Suppressor macrophage treated with lipopolysaccharide for 4 hours (primary cell): ENCODE measurements around the gene MOB3A.

Source experiments
- DNase-seq: peaks from one replicate; pipeline ENCODE4 v3.0.0-alpha.2; 2020

The MOB3A gene

DNA sequence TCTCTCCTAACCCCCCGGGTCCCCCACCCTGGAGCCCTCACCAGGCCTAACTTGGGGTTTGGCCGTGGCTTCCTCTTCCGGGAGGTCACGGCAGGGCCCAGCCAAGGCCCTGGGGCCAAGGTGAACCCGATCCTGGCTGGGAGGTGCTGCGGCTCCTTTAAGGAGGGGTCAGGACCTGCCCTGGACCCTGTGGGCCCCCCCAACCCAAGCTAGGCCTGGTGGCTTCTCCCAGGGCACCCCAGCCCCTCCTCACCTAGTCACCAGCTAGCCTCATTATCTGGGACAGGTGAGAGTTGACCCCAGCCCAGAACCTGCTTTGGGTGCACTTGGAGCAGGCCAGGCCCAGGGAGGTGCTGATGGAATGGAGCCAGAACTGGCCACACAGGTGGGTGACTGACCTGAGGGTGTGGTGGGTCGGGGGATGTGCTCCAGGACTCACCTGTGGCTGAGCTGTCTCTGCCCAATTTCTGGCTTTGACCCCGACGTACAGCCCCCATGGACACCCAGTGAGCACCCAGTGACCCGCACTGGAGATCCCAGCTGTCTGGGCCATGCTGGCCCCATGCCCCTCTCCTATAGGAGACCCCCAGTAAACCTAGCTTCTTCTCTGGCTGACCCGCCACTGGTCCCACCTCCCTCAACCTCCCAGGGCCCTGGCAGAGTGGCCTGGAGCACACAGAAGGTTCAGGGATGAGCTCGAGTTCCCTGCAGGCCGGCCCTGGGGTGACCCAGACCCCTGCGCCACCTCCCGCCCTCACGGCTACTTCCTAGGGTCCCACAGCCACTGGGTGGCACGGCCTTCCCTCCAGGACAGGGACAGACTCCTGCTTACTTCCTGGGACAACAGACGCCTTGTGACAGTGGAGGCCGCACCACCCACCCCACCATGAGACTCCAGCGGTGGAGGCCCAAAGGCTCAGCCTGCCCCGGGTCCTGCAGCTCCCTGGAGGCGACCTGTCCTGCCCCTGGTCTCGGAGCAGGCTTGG is 38.3 kb downstream of the MOB3A start:
- no peak for DNase-seq

DNA sequence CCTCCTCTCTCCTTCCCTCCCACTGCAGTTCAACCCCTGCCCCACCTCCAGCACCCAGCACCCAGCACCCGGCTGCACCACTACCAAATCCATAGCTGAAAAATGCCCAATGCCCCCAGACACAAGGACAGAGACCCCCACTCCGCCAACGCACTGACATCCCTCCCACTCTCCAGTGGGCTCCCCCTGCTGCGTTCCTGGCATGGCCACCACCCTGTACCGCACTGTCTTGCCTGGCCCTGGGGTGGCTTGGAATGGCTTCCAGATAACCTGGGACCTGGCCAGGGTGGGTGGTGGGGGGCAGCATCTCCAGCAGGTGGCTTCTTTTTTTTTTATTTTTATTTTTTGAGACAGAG is 39.3 kb downstream of the MOB3A start:
- no peak for DNase-seq

DNA sequence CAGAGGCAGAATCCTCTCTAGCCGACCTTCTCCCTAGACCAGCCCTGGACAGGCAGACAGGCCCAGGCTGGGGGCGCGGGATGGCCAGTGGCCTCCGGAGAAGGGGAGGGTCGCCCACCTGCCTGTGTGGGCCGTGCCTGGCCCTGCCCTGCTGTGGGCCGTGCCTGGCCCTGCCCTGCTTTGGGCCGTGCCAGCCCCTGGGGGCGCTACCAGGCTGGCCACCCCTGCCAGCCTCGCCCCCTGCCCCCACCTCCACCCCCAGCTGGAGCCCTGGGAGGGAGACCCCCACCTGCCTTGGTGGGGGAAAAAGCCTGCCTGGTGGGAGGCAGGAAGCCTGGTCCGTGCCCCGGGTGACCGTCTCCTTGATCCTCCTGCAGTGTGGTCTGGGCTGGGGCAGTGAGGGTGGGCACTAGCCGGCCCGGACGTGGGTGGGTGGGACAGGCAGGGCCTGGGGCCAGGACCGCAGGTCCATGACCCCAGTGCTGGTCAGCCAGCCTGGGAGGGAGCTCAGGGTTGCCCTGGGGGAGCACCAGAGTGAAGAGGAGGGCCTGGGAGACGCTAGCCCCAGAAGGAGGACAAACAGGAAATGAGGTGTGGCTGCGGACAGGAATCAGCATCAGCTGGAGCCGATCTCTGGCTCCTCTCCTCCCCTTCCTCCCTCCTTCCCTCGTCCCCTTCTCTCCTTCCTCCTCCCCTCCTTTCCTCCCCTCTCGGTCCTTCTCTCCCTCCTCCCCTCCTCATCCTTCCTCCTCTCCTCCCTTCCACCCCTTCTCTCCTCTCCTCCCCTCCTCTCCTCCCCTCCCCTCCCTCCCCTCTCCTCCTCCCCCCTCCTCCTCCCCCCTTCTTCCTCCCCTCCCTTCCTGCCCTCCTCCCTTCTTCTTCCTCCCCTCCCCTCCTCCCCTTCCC is 39.9 kb downstream of the MOB3A start:
- DNase-seq: no peak

DNA sequence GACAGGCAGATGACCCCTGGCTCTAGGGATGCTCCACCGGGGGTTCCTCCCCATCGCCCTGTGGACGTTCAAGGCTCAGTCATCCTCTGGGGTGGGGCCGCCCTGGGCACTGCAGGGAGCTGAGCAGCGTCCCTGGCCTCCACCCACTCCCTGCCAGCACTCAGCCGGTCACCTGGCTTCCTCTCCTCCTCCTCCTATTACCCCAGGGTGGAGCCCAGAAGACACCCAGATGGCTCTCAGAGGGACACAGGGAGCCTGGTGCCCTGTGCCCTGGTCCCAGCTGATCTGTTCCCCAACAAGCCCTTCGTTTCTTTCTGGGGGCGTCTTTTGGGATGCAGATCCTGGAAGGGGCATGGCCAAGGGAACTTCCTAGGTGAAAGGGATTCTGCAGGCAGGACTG is 41.4 kb downstream of the MOB3A start:
- no peak for DNase-seq

DNA sequence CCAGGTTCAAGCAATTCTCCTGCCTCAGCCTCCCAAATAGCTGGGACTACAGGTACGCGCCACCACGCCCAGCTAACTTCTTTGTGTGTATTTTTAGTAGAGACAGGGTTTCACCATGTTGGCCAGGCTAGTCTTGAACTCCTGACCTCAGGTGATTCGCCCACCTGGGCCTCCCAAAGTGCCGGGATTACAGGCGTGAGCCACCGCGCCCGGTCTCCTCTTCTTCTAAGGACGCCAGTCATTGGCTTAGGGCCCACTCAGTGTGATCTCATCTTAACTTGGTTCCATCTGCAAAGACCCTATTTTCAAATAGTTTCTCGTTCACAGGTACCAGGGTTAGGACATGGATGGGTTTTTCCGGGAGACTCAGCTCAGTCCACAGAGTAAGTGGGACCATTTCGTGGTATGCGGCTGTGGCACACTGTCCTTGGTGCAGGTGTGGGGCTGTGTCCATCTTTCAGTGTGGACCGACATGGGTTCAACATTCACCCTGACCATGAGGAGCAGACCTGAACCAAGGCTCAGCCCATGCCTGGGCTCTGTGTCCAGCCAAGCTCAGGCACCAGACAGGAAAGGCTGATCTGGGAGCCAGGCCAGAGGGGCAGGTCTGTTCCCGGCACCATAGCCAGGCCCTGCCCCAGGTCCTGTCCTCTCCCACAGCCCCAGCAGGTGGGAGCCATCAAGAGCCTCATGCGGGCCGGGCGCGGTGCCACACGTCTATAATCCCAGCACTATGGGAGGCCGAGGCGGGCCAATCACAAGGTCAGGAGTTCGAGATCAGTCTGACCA is 42.3 kb downstream of the MOB3A start:
- no peak for DNase-seq

DNA sequence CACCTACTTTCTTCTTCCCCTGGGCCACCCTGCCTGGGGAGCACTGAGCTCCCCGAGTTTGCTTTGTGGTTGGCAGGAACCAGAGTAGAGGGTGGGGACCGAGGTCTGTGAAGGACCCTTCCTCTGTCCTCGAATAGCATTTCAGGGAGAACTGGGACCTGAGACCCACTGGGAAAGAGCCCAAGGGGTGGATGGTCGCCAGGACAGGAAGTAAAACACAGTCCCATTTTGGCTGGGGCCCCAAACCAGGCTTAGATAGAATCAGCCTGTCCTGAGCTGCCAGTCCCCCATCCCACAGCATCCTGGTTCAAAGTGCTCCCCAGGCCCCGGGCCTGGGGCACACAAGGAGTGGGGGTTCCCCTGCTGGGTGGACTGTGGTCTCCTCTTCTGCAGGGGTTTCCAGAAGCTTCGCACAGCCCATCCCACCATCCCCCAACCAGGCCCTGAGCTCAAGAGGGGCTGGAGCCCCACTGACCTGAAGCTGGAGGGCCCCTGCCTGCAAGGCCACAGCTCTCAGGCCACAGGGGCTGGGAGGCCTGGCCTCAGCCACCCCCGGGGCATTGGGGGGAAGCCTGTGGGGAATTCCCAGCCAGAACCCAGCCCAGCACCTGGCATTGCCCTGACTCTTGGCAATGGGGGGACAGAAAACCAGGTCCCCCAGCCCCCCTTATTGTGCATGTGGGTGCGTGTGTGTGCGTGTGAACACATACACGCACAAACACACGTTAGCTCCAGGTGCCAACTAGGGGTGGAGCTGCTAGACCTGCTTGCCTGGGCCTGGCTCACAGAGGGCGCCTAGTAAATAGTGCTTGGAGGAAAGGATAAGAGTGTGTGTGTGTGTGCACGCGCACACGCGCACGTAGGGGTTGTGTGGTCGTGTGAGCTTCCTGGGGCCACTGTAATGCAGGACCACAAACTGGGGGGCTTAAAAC is 44.1 kb downstream of the MOB3A start:
- DNase-seq: no peak

DNA sequence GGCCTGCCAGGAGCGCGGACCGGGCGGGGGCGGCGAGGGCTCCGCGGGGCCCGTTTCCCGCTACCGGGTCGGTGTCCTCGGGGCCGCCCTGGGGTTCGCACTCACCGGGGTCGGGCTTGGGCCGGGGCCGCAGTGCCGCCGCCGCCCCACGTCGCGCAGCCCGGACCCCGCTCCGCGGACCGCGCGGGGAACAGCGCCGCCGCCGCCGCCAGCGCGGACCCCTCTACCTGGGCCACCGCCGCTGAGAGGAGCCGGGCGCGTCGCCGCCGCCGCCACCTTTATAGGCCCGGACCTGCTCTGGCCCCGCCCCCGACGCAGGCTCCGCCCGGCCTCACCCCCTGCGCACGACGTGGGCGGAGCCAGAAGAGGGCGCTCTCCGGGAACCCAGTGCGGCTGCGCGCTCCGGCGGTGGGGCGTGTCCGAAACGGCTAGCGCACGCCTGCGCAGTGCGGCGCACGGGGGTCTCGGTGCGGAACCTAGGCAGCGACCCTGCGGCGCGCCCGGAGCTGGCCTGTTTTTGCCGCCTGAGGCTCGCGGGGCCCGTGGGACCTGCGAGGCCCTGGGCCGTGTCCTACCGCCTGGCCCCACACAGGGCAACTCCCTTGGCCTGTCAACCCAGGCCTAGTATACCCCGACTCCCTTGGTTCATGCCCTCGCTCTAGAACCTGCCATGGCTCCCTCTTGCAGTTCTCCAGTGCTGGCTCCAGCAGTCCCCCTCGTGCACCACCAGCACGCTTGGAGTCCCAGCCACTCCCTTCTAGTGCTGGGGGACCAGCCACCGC is 44.9 kb downstream of the MOB3A start, which contains the start of gene MKNK2:
Gene MKNK2, minus strand, starts transcription at position 254 of the 782 bp plus-strand sequence. CDS start 393 bp downstream, outside the sequence.
- DNase-seq: peak; percentile 98

DNA sequence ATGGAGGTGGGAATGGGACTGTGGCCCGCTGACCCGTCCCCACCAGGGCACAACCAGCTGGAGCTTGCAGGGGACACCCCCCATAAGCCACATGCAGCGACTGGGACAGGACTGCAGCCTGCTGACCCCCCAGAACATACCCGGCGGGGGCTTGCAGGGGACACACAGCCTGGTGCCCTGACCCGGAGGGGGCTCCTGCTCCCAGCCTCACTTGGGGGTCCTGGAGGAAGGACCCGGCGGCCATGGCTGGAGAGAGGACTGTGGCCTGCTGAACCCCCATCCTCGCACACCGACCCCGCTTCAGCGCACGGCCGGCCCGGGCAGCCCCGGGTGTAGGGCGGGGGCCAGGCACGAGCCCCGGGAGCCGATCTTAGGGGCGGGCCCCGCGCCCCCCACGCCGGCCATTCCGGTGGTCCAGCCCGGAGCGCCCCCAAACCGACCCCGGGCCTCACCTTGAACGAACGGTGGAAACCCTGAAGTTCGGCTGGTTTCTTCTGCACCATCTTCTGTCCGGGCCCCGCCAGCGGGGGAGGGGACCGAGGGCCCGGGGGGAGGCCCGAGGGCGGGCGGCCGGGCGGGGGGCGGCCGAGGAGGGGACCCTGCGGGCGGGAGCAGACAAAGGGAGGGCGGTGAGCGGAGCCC is 45.7 kb downstream of the MOB3A start:
- no peak for DNase-seq

DNA sequence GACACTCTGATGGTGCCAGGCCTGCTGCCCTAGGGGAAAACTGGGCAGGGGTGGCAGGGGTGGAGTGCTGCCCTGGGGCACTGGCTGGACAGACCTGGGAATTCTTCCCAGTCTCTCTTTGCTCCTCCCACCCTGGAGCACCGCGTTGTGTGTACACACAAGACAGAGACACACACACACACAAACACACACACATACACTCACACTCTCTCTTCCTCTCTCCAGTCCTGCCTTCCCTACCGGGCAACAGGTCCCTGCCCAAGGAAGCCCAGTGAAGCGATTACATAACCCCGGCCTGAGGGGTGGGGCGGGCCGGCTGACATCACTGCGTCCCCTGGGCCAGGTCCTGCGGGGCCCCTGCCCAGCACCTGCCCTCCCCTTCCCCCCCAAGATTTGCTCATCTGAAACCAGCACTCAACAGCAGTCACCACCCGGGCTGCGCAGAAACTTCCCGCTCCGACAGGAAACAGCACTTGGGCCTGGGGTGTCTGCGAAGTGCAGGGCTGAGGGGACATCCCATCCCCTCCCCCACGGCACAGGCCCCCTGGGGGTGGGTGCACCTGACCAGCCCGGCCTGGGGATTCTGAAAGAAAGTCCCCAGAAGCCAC is 46.3 kb downstream of the MOB3A start:
- peak; percentile 66 for DNase-seq

DNA sequence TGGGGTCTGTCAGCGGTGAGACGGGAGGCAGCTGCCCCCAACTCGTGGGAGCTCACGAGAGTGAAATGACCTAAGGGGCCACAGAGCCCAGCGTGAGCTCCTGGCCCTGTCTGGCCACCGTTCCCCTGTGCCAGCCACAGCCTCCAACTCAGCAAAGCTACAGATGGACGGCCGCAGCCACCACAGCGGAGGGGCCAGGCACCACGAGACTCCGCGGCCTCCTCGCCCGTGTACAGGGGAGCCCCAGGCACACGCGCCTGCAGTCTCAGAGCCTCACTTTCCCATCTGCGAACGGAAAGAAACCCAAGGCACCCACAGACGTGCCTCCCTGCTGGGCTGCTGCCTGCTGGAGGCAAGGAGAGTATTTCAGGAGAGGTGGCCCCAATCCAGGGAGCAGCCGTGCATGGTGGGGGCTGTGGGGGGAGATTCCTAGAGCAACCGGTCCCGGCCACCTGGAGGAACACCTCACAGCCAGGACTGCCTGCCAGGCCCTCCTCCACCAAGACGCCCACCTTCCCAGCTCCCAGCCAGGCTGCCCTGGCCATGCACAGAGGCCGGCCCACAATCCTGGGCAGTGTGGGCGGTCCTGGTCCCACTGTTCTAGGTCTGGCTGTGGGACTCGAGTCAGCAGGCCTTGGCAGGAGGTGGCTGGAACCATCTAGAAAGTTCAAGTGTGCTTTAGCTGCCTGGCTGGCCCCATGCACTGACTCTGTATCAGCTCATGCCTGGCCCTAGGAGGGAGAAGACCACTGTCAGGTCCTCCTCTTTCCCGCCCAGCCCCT is 47.0 kb downstream of the MOB3A start:
- DNase-seq: no peak

DNA sequence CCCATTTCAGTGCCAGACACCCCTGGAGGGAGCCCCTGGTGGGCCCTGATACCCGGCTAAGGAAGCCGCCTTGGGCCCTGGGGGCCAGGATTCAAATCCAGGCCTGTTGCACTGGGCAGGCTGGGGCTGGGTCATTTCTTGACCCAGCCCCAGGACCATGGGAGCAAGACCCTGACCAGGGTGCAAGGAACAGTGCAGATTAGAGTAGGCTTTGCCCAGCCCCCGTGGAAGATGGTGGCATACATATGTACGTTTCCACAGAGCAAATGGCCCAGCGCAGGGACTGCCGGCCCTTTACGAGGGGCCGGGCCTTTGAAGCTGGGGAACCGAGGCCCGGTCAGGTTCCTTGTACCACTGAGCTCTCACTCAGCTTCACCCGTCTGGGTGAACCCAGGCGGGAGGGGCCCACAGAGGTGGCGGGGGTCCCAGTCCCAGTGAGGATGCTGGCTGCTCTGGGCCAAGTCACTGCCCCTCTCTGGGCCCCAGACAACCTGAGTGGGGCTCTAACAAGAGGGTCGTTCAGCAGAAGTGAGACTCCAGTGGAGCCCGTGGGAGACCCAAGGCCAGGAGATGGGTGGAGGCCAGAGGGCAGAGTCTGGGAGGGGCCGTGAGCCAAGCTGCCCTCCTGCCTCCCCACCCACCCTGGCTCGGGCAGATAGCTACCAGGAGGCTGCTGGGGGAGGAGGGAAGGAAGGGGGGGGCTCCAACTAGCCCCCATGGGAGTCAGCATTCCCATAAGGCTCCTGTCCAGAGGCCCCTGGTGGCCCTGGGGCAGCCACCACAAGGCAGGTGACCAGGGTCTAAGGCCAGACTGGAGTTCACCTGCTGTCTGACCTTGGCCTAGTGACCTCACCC is 47.8 kb downstream of the MOB3A start:
- DNase-seq: no peak

DNA sequence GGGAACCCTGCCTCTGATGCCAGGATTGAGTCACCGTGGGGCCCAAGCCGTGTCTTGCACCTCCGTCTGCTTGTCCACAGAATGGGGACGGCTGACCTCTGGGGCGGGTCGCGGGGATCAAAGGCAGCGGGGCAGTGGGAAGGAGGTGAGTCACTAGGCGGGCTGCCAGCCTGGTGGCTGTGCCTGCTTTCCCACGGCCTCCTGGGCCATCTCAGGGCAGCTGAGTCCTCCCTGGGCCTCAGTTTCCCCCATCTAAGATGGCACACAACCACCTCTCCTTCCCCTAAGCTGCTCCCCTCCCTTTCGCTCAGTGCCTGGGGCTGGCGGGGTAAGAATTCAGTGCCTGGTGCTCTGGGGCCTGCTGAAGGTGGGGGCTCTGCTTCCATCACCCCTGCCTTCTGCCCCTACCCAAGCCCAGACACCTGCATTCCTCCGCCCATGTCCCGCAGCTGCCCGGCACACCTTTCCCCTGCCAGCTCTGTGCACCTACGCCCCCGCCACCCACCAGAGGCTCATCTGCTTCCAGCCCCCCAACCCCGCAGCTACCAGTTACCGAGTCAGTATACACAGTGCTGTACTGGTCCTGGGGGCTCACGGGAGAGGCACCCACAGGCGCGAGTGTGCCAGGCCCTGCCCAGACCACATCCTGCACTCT is 48.5 kb downstream of the MOB3A start:
- peak; percentile 45 for DNase-seq

DNA sequence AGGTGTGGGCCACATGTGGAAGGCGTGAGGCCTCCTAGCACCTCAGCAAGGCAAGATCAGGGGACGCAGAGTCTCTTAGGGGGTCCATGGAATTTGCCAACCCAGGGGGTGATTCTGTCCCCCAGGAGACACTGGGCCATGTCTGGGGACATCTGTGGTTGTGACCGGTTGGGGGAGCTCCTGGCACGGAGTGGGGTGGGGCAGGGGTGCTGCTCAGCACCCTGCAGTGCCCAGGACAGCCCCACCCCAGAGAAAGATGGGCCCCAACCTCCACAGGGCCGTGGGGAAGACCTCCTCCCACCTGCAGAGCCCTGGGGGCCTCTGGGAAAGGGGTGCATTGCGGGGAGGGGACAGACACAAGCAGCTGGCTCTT is 49.1 kb downstream of the MOB3A start:
- no peak for DNase-seq

DNA sequence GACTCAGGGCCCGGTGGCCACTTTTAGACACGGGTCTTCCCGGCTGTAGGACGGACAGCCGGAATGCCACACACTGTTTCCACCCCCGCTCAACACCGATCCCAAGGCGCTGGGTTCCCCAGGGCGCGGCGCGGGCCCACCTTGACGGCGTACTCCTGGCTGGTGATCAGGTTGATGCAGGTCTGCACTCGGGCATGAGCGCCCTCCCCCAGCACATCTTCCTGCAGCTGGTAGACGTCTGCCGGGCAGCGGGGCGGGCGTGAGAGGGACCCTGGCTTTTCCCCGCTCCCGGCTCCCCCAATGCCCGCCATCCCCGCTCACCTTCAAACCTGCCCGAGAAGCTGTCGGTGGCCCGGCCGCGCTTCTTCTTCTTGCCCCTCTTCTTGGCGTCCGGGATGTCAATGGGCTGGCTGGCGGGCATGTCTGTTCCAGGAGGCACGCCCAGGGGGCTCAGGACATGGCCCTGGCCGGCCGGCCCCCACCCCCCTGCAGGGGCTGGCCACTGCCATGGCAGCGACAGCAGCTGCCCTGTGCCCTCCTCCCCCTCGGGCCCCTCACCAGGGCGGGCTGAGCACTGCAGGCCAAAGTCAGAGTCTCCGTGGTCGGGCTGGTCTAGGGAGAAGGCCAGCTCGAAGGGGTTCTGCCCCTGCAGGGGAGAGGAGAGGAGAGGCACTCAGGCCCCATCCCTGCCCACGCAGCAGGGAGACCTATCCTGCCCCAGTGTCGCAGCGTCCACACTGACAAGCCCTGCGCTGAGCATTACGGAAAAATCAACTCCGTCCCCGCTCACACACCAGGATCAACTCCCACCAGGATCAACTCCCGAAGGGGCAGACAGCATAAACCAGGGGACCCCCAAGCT is 49.8 kb downstream of the MOB3A start:
- DNase-seq: no peak

DNA sequence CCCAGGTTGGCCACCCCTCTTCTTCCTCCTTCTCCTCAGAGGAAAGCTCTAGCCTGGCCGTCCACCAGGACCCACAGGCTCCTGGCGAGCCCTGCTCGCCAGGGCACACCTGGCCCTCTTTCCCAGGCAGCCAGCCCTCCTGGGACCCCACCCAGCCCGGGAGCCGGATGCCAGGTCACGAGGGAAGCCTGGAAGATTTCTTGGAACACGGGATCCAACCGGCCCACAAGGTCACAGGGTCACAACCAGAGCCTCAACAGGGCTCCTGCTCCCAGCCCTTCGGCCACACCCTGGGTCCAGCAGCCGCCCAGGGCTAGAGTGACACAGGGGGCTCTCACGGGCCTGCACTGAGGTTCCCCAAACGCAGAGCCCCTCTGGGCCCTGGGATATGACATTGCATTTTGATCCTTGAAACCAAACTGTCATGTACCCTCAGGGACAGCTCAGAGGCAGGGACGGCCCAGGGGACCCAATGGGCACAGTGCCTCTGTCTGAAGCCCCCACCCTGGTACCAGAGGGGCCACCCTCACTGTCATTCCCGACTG is 50.6 kb downstream of the MOB3A start:
- DNase-seq: no peak
